Measurements from ENCODE around the gene THSD4. TPM values are rescaled to one million over a fixed set of nuclear protein-coding genes. Genes with fewer than 3 reads are reported as not detected.

The THSD4 gene
- total RNA-seq, 1 donor from 2014 or later: 66.8 TPM

DNA sequence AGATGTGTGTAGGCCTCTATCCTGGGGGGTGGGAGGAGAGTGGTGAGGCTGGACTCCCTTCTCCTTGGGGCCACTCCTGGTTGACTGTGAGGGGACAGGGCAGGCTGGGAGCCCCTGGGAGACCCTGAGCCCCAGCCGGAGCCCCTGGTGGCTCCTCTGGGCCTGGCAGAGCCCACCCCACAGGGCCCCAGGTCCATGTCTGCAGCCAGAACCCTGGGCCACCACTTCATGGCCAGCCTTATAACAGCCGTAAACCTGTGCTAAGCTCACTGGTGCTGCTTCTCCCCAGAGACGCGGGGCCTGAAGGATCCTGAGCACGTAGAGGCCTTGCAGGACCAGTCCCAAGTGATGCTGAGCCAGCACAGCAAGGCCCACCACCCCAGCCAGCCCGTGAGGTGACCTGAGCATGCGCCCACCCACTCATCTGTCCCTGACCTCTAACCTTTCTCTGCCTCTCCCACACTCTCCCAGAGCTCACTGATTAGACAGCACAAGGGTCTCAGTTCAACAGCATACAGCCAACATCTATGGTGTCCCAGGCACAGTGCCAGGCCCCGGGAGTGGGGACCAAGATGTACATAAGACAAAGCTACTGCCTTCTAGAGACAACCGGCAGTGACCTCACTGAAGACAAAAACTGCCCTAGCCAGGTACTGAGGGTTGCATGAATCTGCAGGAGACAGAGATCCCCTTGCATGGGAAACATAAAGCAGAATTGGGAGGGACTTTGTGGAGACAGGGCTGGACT lies 698.6 kb downstream of the THSD4 start:
- Histone ChIP-seq H3K4me1 (no peaks in the 10 kb centered on the region), H3K36me3 (no peaks in the 10 kb centered on the region), H3K9me3 (no peaks in the 10 kb centered on the region), H3K27me3 (no peaks in the 10 kb centered on the region), H3K4me3 (no peak overlapping the region), H3K27ac (no peak overlapping the region)
- TF ChIP-seq POLR2A (IDR thresholded peaks at IDR 0.05) (no peak), POLR2AphosphoS5 (IDR thresholded peaks at IDR 0.05; ENCODE audit: insufficient read depth in 1 of 2, low read depth in 1 of 2) (no peak)
- TF ChIP-seq, protein P1, sequence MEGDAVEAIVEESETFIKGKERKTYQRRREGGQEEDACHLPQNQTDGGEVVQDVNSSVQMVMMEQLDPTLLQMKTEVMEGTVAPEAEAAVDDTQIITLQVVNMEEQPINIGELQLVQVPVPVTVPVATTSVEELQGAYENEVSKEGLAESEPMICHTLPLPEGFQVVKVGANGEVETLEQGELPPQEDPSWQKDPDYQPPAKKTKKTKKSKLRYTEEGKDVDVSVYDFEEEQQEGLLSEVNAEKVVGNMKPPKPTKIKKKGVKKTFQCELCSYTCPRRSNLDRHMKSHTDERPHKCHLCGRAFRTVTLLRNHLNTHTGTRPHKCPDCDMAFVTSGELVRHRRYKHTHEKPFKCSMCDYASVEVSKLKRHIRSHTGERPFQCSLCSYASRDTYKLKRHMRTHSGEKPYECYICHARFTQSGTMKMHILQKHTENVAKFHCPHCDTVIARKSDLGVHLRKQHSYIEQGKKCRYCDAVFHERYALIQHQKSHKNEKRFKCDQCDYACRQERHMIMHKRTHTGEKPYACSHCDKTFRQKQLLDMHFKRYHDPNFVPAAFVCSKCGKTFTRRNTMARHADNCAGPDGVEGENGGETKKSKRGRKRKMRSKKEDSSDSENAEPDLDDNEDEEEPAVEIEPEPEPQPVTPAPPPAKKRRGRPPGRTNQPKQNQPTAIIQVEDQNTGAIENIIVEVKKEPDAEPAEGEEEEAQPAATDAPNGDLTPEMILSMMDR (IDR thresholded peaks at IDR 0.05): no peak
- no peak for DNase-seq (ENCODE audit: extremely low spot score in 2 of 2)
- intact Hi-C loops (cut with DNase I): no loop called here

DNA sequence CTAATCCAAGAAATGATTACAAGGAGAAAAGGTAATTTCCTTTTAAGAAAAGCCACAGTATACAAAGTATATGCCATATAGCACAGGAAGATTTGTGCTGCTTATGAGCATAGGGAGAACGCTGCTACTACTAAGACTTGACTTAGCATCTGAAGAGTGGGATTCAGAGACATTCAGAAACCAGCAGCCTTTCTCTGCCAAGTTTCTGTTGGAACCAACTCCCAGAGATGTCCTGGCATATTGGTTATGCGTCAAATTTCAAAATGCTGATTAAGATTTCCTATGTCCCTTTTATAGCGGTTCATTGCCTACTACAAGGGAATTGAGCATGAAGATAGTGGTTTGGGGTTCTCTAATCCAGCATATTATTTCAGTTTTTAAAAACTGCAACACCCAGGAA lies 700.0 kb downstream of the THSD4 start:
- no peaks in the 10 kb centered on the region for H3K36me3 ChIP-seq

DNA sequence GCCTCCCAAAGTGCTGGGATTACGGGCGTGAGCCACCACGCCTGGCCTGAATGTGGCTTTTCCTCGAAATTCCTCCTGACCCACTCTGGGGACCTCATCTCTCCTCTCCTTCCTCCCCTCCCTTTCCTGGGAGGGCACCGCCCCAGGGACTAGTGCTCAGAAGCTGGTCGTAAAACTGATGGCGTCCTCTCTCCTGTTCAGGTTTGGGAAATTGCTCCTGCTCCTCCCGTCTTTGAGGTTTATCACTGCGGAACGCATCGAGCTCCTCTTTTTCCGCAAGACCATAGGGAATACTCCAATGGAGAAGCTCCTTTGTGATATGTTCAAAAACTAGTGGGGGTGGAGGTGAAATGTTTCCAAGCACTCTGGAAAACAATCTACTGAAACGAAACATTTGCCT lies 702.1 kb downstream of the THSD4 start:
- no peak overlapping the region for H3K27ac ChIP-seq
- TF ChIP-seq, protein P1 (IDR thresholded peaks at IDR 0.05): no peak
- TF ChIP-seq POLR2A (IDR thresholded peaks at IDR 0.05) (no peak), POLR2AphosphoS5 (IDR thresholded peaks at IDR 0.05; ENCODE audit: insufficient read depth in 1 of 2, low read depth in 1 of 2) (no peak)
- H3K4me1 ChIP-seq: no peaks in the 10 kb centered on the region
- peaks cover 0 to 4% of the 10 kb centered on the region in 2 donors for H3K36me3 ChIP-seq
- DNase-seq (ENCODE audit: extremely low spot score in 2 of 2): no peak
- intact Hi-C loops (cut with DNase I): no loop called here
- H3K27me3 ChIP-seq: no peaks in the 10 kb centered on the region
- H3K4me3 ChIP-seq: no peak overlapping the region
- no peaks in the 10 kb centered on the region for H3K9me3 ChIP-seq

More for the DNA sequence above, 700.0 kb downstream of the THSD4 start:
- TF ChIP-seq POLR2A (IDR thresholded peaks at IDR 0.05) (no peak), POLR2AphosphoS5 (IDR thresholded peaks at IDR 0.05; ENCODE audit: insufficient read depth in 1 of 2, low read depth in 1 of 2) (no peak)
- TF ChIP-seq, protein P1 (IDR thresholded peaks at IDR 0.05): no peak
- Histone ChIP-seq H3K4me1 (no peaks in the 10 kb centered on the region), H3K9me3 (no peaks in the 10 kb centered on the region), H3K4me3 (no peak overlapping the region), H3K27me3 (no peaks in the 10 kb centered on the region), H3K27ac (no peak overlapping the region)
- intact Hi-C loops (cut with DNase I): no loop called here
- DNase-seq (ENCODE audit: extremely low spot score in 2 of 2): no peak

DNA sequence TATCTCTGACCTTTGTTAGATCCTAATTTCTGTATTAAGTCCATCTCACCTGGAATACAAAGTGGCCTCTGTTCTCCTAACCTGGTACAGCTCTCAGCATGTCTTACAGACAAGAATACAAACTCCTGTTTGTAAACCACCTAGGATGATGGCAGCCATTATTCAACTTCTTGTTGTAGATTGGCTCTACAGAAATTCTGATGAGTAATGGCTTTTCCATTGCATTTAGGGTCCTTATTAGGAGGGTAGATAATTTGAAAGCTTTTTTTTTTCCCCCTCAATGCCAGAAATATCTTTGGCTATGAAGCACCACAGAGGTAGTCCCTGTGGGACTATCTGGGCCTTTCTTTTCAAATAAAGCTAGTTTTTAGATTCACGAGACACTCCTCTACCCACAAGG lies 704.9 kb downstream of the THSD4 start:
- intact Hi-C loops (cut with DNase I): no loop called here
- no peak overlapping the region for H3K27ac ChIP-seq
- H3K27me3 ChIP-seq: no peaks in the 10 kb centered on the region
- H3K9me3 ChIP-seq: no peaks in the 10 kb centered on the region
- no peak overlapping the region for H3K4me3 ChIP-seq
- TF ChIP-seq, protein P1 (IDR thresholded peaks at IDR 0.05): no peak
- no peak for TF ChIP-seq POLR2AphosphoS5 (IDR thresholded peaks at IDR 0.05; ENCODE audit: insufficient read depth in 1 of 2, low read depth in 1 of 2)
- no peak for TF ChIP-seq POLR2A (IDR thresholded peaks at IDR 0.05)
- H3K4me1 ChIP-seq: no peaks in the 10 kb centered on the region
- DNase-seq (ENCODE audit: extremely low spot score in 2 of 2): no peak
- peaks cover 0 to 8% of the 10 kb centered on the region in 2 donors for H3K36me3 ChIP-seq

DNA sequence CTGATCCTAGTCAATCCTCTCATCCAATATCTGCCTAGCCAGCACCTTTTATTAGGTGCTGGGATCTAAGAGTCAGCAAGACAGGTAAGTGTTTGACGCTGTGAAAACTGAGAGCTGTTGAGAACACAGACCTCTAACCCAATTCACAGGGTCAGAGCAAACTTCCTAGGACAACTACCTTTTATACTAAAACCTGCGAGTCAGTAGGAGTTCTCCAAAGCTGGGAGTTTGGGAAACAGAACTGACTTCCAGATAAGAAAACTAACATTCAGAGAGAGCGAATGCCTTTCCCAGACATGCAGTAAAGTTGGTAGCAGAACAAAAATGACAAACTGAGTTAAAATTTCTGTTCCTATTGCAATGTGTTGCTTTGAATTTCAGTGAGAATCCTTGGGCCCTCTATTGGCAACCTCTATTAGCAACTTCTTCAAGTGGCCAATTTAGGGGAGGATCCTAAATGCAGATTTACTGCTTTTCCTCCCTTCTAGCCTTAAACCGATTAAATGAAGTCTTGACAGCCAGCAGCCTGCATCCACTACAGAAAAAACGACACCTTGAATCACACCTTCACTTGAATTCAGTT lies 706.4 kb downstream of the THSD4 start:
- no peak for DNase-seq (ENCODE audit: extremely low spot score in 2 of 2)
- TF ChIP-seq, protein P1 (IDR thresholded peaks at IDR 0.05): no peak
- TF ChIP-seq POLR2A (IDR thresholded peaks at IDR 0.05): no peak
- no peak for TF ChIP-seq POLR2AphosphoS5 (IDR thresholded peaks at IDR 0.05; ENCODE audit: insufficient read depth in 1 of 2, low read depth in 1 of 2)
- intact Hi-C loops (cut with DNase I): no loop called here

More for the DNA sequence above, 706.4 kb downstream of the THSD4 start:
- no peak overlapping the region for H3K4me3 ChIP-seq
- H3K4me1 ChIP-seq: no peaks in the 10 kb centered on the region
- peaks cover 0 to 16% of the 10 kb centered on the region in 2 donors for H3K36me3 ChIP-seq
- H3K27ac ChIP-seq: no peak overlapping the region
- no peaks in the 10 kb centered on the region for H3K27me3 ChIP-seq
- H3K9me3 ChIP-seq: no peaks in the 10 kb centered on the region
